GM12878 (cell line): Measurements from ENCODE around the gene IFNL2.

Source experiments
- CHD4 ChIP-seq: fragments of 200-600 bp; sonication (generic); IDR thresholded peaks from 2 replicates; pipeline ENCODE4 v1.6.1; 2016; ENCODE audit warnings: mild to moderate bottlenecking
- EP300 ChIP-seq, 2 experiments: fragments of 150-350 bp in 1 of 2; IDR thresholded peaks; 2 replicates each; pipeline ENCODE4 v1.6.1; 2011 to 2012; ENCODE audit warnings: low read depth in 2 of 2, low read length in 2 of 2, borderline replicate concordance in 1 of 2, improper control_type of control experiment in 1 of 2, inconsistent platforms in 1 of 2; ENCODE audit not compliant: control insufficient read depth in 1 of 2
- HDGF ChIP-seq: fragments of 450-650 bp; IDR thresholded peaks from 2 replicates; pipeline ENCODE4 v1.6.1; 2016; ENCODE audit warnings: antibody characterized with exemption
- MEF2A ChIP-seq: IDR thresholded peaks from 2 replicates; pipeline ENCODE4 v1.6.1; 2011; ENCODE audit warnings: low read depth, mild to moderate bottlenecking, low read length, moderate library complexity; ENCODE audit not compliant: insufficient read depth
- NBN ChIP-seq: fragments of 450-650 bp; IDR thresholded peaks from 2 replicates; pipeline ENCODE4 v1.6.1; 2016
- POLR2AphosphoS5 ChIP-seq: IDR thresholded peaks from 2 replicates; pipeline ENCODE4 v1.6.1; 2011; ENCODE audit warnings: mild to moderate bottlenecking, low read length, inconsistent platforms
- RAD51 ChIP-seq: fragments of 450-650 bp; IDR thresholded peaks from 2 replicates; pipeline ENCODE4 v1.6.1; 2016; ENCODE audit warnings: moderate library complexity, mild to moderate bottlenecking, inconsistent platforms
- RFX5 ChIP-seq: IDR thresholded peaks from 2 replicates; pipeline ENCODE4 v1.6.1; 2011; ENCODE audit warnings: low read depth, low read length, improper control_type of control experiment
- RUNX3 ChIP-seq: IDR thresholded peaks from 2 replicates; pipeline ENCODE4 v1.6.1; 2012; ENCODE audit warnings: low read length, inconsistent platforms
- YY1 ChIP-seq: IDR thresholded peaks from 2 replicates; pipeline ENCODE4 v1.6.1; 2011; ENCODE audit warnings: low read depth, mild to moderate bottlenecking, low read length
- ZSCAN29 ChIP-seq: fragments of 450-650 bp; IDR thresholded peaks from 2 replicates; pipeline ENCODE4 v1.6.1; 2017; ENCODE audit warnings: mild to moderate bottlenecking, moderate library complexity
- TF ChIP-seq, protein P1 (sequence below), 3 experiments: IDR thresholded peaks in 2 of 3; conservative IDR thresholded peaks in 1 of 3; 2 replicates each; pipeline ENCODE4 v1.5.1; 2011; ENCODE audit warnings: low read depth in 3 of 3, low read length in 3 of 3, mild to moderate bottlenecking in 3 of 3, control low read depth in 2 of 3, moderate library complexity in 2 of 3, inconsistent platforms in 1 of 3, mixed read lengths in 1 of 3; ENCODE audit not compliant: control insufficient read depth in 2 of 3, insufficient read depth in 1 of 3; ENCODE audit errors: extremely low read depth in 1 of 3
- TF ChIP-seq, protein P2 (sequence below): fragments of 450-650 bp; formaldehyde crosslinking; IDR thresholded peaks from 2 replicates; pipeline ENCODE4 v1.4.0; 2020; ENCODE audit warnings: mild to moderate bottlenecking, moderate library complexity

GRCh38 chr19:39319098-39319891 lies 51.1 kb downstream of the IFNL2 start:
- no peak for TF ChIP-seq MEF2A
- TF ChIP-seq, protein P1, sequence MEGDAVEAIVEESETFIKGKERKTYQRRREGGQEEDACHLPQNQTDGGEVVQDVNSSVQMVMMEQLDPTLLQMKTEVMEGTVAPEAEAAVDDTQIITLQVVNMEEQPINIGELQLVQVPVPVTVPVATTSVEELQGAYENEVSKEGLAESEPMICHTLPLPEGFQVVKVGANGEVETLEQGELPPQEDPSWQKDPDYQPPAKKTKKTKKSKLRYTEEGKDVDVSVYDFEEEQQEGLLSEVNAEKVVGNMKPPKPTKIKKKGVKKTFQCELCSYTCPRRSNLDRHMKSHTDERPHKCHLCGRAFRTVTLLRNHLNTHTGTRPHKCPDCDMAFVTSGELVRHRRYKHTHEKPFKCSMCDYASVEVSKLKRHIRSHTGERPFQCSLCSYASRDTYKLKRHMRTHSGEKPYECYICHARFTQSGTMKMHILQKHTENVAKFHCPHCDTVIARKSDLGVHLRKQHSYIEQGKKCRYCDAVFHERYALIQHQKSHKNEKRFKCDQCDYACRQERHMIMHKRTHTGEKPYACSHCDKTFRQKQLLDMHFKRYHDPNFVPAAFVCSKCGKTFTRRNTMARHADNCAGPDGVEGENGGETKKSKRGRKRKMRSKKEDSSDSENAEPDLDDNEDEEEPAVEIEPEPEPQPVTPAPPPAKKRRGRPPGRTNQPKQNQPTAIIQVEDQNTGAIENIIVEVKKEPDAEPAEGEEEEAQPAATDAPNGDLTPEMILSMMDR (IDR thresholded peaks at IDR 0.05 in 2 of 3, conservative IDR thresholded peaks at IDR 0.05 in 1 of 3; ENCODE audit: control insufficient read depth in 2 of 3, extremely low read depth in 1 of 3, insufficient read depth in 1 of 3, low read depth in 3 of 3, low read length in 3 of 3): no peak
- TF ChIP-seq RUNX3: no peak
- TF ChIP-seq HDGF: no peak
- TF ChIP-seq YY1: no peak
- no peak for TF ChIP-seq EP300 (IDR thresholded peaks at IDR 0.05; ENCODE audit: borderline replicate concordance in 1 of 2, control insufficient read depth in 1 of 2, low read depth in 2 of 2, low read length in 2 of 2)
- TF ChIP-seq CHD4: no peak
- no peak for TF ChIP-seq NBN
- TF ChIP-seq RAD51: no peak
- no peak for TF ChIP-seq POLR2AphosphoS5
- TF ChIP-seq, protein P2, sequence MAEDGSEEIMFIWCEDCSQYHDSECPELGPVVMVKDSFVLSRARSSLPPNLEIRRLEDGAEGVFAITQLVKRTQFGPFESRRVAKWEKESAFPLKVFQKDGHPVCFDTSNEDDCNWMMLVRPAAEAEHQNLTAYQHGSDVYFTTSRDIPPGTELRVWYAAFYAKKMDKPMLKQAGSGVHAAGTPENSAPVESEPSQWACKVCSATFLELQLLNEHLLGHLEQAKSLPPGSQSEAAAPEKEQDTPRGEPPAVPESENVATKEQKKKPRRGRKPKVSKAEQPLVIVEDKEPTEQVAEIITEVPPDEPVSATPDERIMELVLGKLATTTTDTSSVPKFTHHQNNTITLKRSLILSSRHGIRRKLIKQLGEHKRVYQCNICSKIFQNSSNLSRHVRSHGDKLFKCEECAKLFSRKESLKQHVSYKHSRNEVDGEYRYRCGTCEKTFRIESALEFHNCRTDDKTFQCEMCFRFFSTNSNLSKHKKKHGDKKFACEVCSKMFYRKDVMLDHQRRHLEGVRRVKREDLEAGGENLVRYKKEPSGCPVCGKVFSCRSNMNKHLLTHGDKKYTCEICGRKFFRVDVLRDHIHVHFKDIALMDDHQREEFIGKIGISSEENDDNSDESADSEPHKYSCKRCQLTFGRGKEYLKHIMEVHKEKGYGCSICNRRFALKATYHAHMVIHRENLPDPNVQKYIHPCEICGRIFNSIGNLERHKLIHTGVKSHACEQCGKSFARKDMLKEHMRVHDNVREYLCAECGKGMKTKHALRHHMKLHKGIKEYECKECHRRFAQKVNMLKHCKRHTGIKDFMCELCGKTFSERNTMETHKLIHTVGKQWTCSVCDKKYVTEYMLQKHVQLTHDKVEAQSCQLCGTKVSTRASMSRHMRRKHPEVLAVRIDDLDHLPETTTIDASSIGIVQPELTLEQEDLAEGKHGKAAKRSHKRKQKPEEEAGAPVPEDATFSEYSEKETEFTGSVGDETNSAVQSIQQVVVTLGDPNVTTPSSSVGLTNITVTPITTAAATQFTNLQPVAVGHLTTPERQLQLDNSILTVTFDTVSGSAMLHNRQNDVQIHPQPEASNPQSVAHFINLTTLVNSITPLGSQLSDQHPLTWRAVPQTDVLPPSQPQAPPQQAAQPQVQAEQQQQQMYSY (CRISPR knock-in tag): no peak
- TF ChIP-seq RFX5: no peak
- no peak for TF ChIP-seq ZSCAN29
